Psoas muscle (tissue), 8 donors: ENCODE measurements around the gene LRRC31. TPM values are rescaled to one million over a fixed set of nuclear protein-coding genes. Genes with fewer than 3 reads are reported as not detected.

ENCODE experiments used
- ATAC-seq, 4 donors: fragments of 200-7000 bp; cut with Tn5 transposase; one replicate each; pipeline ENCODE4 v1.9.1; 2020; ENCODE audit warnings: moderate library complexity in 3 of 4, mild to moderate bottlenecking in 2 of 4
- DNase-seq, 2 donors: peaks; one replicate each; pipeline ENCODE4 v3.0.0-alpha.2; 2020
- H3K27ac ChIP-seq: fragments of 200-600 bp; one replicate; pipeline ENCODE4 v1.8.0; 2022
- H3K27me3 ChIP-seq, 3 donors: fragments of 200-600 bp in 1 of 3; one replicate each; pipeline versions ENCODE4 v1.6.1 to v1.8.0; 2013 to 2022; ENCODE audit warnings: low read length in 2 of 3, mild to moderate bottlenecking in 2 of 3, moderate library complexity in 1 of 3; ENCODE audit not compliant: insufficient read depth in 3 of 3
- H3K36me3 ChIP-seq, 2 donors: fragments of 200-600 bp in 1 of 2; one replicate each; pipeline versions ENCODE4 v1.6.1 to v1.8.0; 2013 to 2022; ENCODE audit warnings: low read depth in 1 of 2, mild to moderate bottlenecking in 1 of 2, moderate library complexity in 1 of 2; ENCODE audit not compliant: insufficient read depth in 1 of 2
- H3K4me1 ChIP-seq: fragments of 200-600 bp; one replicate; pipeline ENCODE4 v1.8.0; 2022
- H3K4me3 ChIP-seq: fragments of 200-600 bp; one replicate; pipeline ENCODE4 v1.8.0; 2022; ENCODE audit warnings: mild to moderate bottlenecking
- H3K9me3 ChIP-seq: fragments of 200-600 bp; one replicate; pipeline ENCODE4 v1.8.0; 2022
- WGBS, 3 donors: extraction: QIAGEN DNeasy Blood & Tissue Kit; methylation state at CpG; one replicate each; pipeline versions ENCODE4 v1.1.6 to v1.1.7; 2013; 5-methylcytosine and 5-hydroxymethylcytosine counted together
- intact Hi-C, 2 donors: fragments of 100-400 bp; cut with DNase I; formaldehyde crosslinking; loops; one replicate each; pipeline versions ENCODE4 v1.11.0 to v1.14.2; 2022
- polyA plus RNA-seq, 3 donors: library from polyadenylated mRNA; stranded (reverse); fragments of 200-250 nt; gene quantifications; one replicate each; pipeline ENCODE4 v1.2.3, GENCODE V29; 2013
- total RNA-seq, 4 donors: library from RNA; stranded (reverse); fragmentation: NEBNext Ultra II Directional in 2 of 4; extraction: Animal tissue kit (Norgen Biotek cat#: 25700) in 2 of 4; gene quantifications; one replicate each; pipeline versions ENCODE4 v1.2.1 to v1.2.4, GENCODE V29; 2021 to 2023
- TF ChIP-seq, protein P1 (sequence below): fragments of 200-600 bp; IDR thresholded peaks from one replicate; pipeline ENCODE4 v1.8.0; 2022; ENCODE audit warnings: antibody characterized with exemption
- donor health status: healthy with polysubstance abuse.
- donor health status: DM: no; HTN: no; CAD: no; lungs with moderate emphysema.
- donor health status: Bipolar disorder and iron deficiency.
- donor health status: healthy.
- donor health status: DM: yes; HTN: yes; CAD: no.
- donor health status: DM: no; HTN: no; CAD: no.
- donor health status: DM: no; HTN: no; CAD: no.
- donor health status: DM: yes; HTN: yes; CAD: no.

Gene LRRC31
- total and polyA plus RNA-seq, 7 donors, result 0.01 TPM; not detected in 6

DNA sequence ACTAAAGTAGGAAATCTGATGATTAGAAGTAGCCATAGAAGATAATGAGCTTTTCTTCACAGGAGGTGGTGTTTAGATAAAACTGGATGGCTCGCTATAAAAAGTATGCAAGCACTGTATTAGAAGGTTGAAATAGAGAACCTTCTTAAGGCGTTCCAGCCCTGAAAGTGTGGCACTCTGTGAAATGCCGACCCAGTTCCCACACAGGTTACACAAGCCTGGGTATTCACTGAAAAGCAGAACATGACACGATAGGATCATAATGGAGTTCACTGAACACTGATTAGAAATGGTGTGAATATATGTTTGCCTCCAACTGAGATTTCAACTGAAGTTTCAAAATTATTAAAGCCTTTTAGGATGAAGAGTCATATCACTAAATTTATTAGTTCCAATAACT is 42.0 kb downstream of the LRRC31 start:
- ATAC-seq (no peak), DNase-seq (no peak)
- Histone ChIP-seq H3K9me3 (no peaks in the 10 kb centered on the region), H3K36me3 (no peaks in the 10 kb centered on the region), H3K4me1 (no peaks in the 10 kb centered on the region), H3K27ac (no peak overlapping the region), H3K4me3 (no peak overlapping the region), H3K27me3 (no peaks in the 10 kb centered on the region)
- intact Hi-C loops, result no loop called here
- TF ChIP-seq, protein P1, sequence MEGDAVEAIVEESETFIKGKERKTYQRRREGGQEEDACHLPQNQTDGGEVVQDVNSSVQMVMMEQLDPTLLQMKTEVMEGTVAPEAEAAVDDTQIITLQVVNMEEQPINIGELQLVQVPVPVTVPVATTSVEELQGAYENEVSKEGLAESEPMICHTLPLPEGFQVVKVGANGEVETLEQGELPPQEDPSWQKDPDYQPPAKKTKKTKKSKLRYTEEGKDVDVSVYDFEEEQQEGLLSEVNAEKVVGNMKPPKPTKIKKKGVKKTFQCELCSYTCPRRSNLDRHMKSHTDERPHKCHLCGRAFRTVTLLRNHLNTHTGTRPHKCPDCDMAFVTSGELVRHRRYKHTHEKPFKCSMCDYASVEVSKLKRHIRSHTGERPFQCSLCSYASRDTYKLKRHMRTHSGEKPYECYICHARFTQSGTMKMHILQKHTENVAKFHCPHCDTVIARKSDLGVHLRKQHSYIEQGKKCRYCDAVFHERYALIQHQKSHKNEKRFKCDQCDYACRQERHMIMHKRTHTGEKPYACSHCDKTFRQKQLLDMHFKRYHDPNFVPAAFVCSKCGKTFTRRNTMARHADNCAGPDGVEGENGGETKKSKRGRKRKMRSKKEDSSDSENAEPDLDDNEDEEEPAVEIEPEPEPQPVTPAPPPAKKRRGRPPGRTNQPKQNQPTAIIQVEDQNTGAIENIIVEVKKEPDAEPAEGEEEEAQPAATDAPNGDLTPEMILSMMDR, result no peak
- WGBS, 3 donors, result 80 to 89% (median 84%) methylated on average over 4 of the region's 4 CpGs

DNA sequence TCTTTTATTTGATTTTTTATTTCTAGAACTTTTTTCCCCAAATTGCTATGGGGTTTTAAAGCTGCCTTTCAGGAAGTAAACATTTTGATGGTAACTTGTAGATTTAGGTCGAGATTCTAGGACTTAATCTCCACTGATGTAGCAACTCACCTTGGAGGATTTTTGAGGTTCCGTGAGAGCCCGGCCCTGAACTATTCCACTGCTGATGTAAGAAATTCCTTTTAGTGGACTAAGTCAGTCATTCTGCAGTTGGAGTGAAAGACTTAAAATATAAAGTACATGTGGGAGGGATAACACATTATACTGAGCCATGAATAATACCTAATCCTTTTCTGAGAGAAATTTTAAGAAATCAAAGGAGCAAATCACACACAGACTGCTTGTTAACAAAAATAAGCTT is 44.4 kb downstream of the LRRC31 start:
- Histone ChIP-seq H3K9me3 (no peaks in the 10 kb centered on the region), H3K36me3 (no peaks in the 10 kb centered on the region), H3K27me3 (peaks cover 0 to 9% (median 1%) of the 10 kb centered on the region in 3 donors), H3K27ac (no peak overlapping the region), H3K4me1 (no peaks in the 10 kb centered on the region), H3K4me3 (no peak overlapping the region)
- TF ChIP-seq, protein P1, result no peak
- ATAC-seq (no peak), DNase-seq (no peak)
- WGBS, 3 donors, result 72 to 79% (median 78%) methylated on average over 3 of the region's 3 CpGs
- intact Hi-C loops, result no loop called here

DNA sequence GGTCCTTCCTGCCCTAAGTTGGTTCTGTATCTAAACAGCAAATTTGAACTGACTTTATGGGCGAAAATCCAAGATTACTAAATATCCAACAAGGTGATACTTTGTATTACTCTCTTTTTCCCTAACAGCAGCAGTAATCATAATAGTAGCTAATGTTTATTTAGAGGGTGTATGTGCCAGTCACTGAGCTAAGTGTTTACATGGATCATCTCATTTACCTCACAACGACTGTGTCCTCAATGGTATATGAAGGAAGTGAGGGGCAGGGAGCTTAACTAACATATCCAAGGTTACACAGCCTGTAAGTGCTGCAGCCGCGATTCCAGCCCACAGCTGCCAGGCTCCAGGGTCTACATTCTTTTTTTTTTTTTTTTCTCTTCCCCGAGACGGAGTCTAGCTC is 46.8 kb downstream of the LRRC31 start:
- DNase-seq (no peak), ATAC-seq (no peak)
- Histone ChIP-seq H3K9me3 (no peaks in the 10 kb centered on the region), H3K36me3 (no peaks in the 10 kb centered on the region), H3K27ac (no peak overlapping the region), H3K4me1 (no peaks in the 10 kb centered on the region), H3K4me3 (no peak overlapping the region), H3K27me3 (peaks cover 1 to 9% (median 3%) of the 10 kb centered on the region in 3 donors)
- 58 to 66% (median 62%) methylated on average over 6 of the region's 6 CpGs for WGBS, 3 donors
- intact Hi-C loops, result no loop called here
- TF ChIP-seq, protein P1, result no peak

DNA sequence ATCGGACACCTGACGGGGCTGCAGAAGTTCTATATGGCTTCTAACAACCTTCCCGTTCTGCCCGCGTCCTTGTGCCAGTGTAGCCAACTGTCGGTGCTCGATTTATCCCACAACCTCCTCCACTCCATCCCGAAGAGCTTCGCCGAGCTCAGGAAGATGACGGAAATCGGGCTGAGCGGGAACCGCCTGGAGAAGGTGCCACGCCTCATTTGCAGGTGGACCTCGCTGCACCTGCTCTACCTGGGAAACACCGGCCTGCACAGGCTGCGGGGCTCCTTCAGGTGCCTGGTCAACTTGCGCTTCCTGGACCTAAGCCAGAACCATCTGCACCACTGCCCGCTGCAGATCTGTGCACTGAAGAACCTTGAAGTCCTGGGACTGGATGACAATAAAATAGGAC is 47.2 kb downstream of the LRRC31 start:
- no peaks in the 10 kb centered on the region for H3K36me3 ChIP-seq
- no peak overlapping the region for H3K27ac ChIP-seq
- H3K27me3 ChIP-seq, result peaks cover 1 to 9% (median 3%) of the 10 kb centered on the region in 3 donors
- TF ChIP-seq, protein P1, result no peak
- no peaks in the 10 kb centered on the region for H3K4me1 ChIP-seq
- ATAC-seq (no peak), DNase-seq (no peak)
- 94 to 97% (median 95%) methylated on average over 20 of the region's 20 CpGs for WGBS, 3 donors
- H3K4me3 ChIP-seq, result no peak overlapping the region
- no peaks in the 10 kb centered on the region for H3K9me3 ChIP-seq
- intact Hi-C loops, result no loop called here

DNA sequence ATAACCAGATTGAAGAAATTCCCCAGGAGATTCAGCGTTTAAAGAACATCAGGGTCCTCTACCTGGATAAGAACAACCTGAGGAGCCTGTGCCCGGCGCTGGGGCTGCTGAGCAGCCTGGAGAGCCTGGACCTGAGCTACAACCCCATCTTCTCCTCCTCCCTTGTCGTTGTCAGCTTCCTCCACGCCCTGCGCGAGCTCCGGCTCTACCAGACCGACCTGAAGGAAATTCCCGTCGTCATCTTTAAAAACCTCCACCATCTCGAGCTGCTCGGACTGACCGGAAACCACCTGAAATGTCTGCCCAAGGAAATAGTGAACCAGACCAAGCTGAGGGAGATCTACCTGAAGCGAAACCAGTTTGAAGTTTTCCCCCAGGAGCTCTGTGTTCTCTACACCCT is 47.6 kb downstream of the LRRC31 start:
- H3K27ac ChIP-seq, result no peak overlapping the region

More for the DNA sequence above, 47.6 kb downstream of the LRRC31 start:
- ATAC-seq (no peak), DNase-seq (no peak)
- Histone ChIP-seq H3K36me3 (no peaks in the 10 kb centered on the region), H3K27me3 (peaks cover 1 to 9% (median 3%) of the 10 kb centered on the region in 3 donors), H3K4me3 (no peak overlapping the region), H3K4me1 (no peaks in the 10 kb centered on the region), H3K9me3 (no peaks in the 10 kb centered on the region)
- intact Hi-C loops, result no loop called here
- WGBS, 3 donors, result 86 to 92% (median 91%) methylated on average over 15 of the region's 15 CpGs
- TF ChIP-seq, protein P1, result no peak
